WTC11 (cell line): ENCODE results near the gene ERBB4. TPM values are rescaled to one million over a fixed set of nuclear protein-coding genes. Genes with fewer than 3 reads are reported as not detected.

Experiments
- ATAC-seq: fragments of 200-7000 bp; cut with Tn5 transposase; 2 replicates; pipeline ENCODE4 v1.10.0; 2021; ENCODE audit warnings: mild to moderate bottlenecking, moderate library complexity
- CTCF ChIA-PET: fragments of 300-600 bp; sonication (Branson Sonifier 250); formaldehyde crosslinking; loops from one replicate; lab custom pipeline; 2021; ENCODE audit warnings: antibody characterized with exemption; lab: Charles Lee
- POLR2A ChIA-PET: fragments of 350-600 bp; sonication (Branson Sonifier 250); formaldehyde crosslinking; loops from one replicate; lab custom pipeline; 2021; ENCODE audit warnings: antibody characterized with exemption; lab: Charles Lee
- DNase-seq: peaks from one replicate; pipeline ENCODE4 v3.0.0; 2021; ENCODE audit warnings: low spot score
- H3K27ac Mint-ChIP-seq: 2 replicates; pipeline ENCODE4 v1.8.0; 2021; ENCODE audit warnings: mixed read lengths
- H3K27me3 Mint-ChIP-seq: 2 replicates; pipeline ENCODE4 v1.8.0; 2021; ENCODE audit warnings: low read depth, mild to moderate bottlenecking, moderate library complexity, mixed read lengths
- H3K36me3 Mint-ChIP-seq: 2 replicates; pipeline ENCODE4 v1.8.0; 2021; ENCODE audit warnings: mixed read lengths
- H3K4me1 Mint-ChIP-seq: 2 replicates; pipeline ENCODE4 v1.8.0; 2022; ENCODE audit warnings: mixed read lengths
- H3K4me3 Mint-ChIP-seq: 2 replicates; pipeline ENCODE4 v1.8.0; 2021; ENCODE audit warnings: mild to moderate bottlenecking, moderate library complexity, mixed read lengths
- H3K9me3 Mint-ChIP-seq: 2 replicates; pipeline ENCODE4 v1.8.0; 2021; ENCODE audit warnings: mixed read lengths
- FOXJ3 ChIP-seq: sonication (generic); formaldehyde crosslinking; IDR thresholded peaks from 2 replicates; pipeline ENCODE4 v1.9.0; 2021; ENCODE audit warnings: missing genetic modification reagents, mild to moderate bottlenecking, borderline replicate concordance
- JAZF1 ChIP-seq: fragments of 250-450 bp; sonication (Bioruptor Pico); IDR thresholded peaks from 2 replicates; pipeline ENCODE4 v1.9.0; 2021; ENCODE audit warnings: moderate library complexity, mild to moderate bottlenecking, inconsistent platforms
- PRRX2 ChIP-seq: fragments of 250-450 bp; sonication (Bioruptor Pico); IDR thresholded peaks from 2 replicates; pipeline ENCODE4 v1.8.0; 2021; ENCODE audit warnings: mild to moderate bottlenecking
- microRNA-seq: library from miRNA; unstranded; fragments of <30 nt; microRNA quantifications from one replicate; pipeline ENCODE4 v1.2.0, GENCODE V29; 2022; ENCODE audit warnings: borderline number of aligned reads
- total RNA-seq: library from RNA; stranded (reverse); gene quantifications from 3 replicates; pipeline ENCODE4 v1.2.3, GENCODE V29; 2021
- TF ChIP-seq, protein P1 (sequence below): sonication (generic); formaldehyde crosslinking; IDR thresholded peaks from 2 replicates; pipeline ENCODE4 v1.8.1; 2023; ENCODE audit warnings: mild to moderate bottlenecking, missing genetic modification reagents, borderline replicate concordance
- TF ChIP-seq, protein P2 (sequence below): fragments of 200-600 bp; IDR thresholded peaks from 2 replicates; pipeline ENCODE4 v1.8.0; 2022; ENCODE audit warnings: antibody characterized with exemption
- TF ChIP-seq, protein P3 (sequence below): sonication (generic); formaldehyde crosslinking; IDR thresholded peaks from 2 replicates; pipeline ENCODE4 v1.8.1; 2023; ENCODE audit warnings: mild to moderate bottlenecking, missing genetic modification reagents, moderate library complexity

Gene ERBB4
- total RNA-seq, 1 experiment from 2014 or later, result 1.6 TPM

DNA sequence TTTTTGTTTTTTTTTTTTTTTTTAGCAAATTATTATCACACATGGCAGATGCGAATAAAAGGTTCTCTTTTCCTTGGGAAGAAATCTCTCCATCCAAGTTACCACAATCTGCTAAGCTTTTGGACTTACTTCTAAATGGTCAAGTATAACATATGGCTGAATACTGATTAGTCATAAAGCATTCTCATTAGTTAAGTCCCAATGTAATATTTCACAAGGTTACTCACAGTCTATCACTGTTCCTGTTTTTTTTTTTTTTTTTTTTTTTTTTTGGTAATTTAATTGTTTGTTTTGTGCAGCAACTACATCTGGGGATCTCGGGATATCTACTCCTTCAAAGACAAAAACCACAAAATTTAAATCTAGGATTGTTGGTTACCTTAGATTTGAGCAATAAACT, 1210.5 kb downstream of the ERBB4 start:
- Mint-ChIP-seq H3K4me1 (peaks cover 32% of the 10 kb centered on the region), H3K27me3 (peaks cover 24% of the 10 kb centered on the region), H3K36me3 (no peaks in the 10 kb centered on the region), H3K27ac (no peak overlapping the region), H3K9me3 (no peaks in the 10 kb centered on the region), H3K4me3 (no peak overlapping the region)
- TF ChIP-seq JAZF1 (CRISPR knock-in tag) (no peak), FOXJ3 (CRISPR knock-in tag) (no peak), PRRX2 (no peak)
- TF ChIP-seq, protein P1, sequence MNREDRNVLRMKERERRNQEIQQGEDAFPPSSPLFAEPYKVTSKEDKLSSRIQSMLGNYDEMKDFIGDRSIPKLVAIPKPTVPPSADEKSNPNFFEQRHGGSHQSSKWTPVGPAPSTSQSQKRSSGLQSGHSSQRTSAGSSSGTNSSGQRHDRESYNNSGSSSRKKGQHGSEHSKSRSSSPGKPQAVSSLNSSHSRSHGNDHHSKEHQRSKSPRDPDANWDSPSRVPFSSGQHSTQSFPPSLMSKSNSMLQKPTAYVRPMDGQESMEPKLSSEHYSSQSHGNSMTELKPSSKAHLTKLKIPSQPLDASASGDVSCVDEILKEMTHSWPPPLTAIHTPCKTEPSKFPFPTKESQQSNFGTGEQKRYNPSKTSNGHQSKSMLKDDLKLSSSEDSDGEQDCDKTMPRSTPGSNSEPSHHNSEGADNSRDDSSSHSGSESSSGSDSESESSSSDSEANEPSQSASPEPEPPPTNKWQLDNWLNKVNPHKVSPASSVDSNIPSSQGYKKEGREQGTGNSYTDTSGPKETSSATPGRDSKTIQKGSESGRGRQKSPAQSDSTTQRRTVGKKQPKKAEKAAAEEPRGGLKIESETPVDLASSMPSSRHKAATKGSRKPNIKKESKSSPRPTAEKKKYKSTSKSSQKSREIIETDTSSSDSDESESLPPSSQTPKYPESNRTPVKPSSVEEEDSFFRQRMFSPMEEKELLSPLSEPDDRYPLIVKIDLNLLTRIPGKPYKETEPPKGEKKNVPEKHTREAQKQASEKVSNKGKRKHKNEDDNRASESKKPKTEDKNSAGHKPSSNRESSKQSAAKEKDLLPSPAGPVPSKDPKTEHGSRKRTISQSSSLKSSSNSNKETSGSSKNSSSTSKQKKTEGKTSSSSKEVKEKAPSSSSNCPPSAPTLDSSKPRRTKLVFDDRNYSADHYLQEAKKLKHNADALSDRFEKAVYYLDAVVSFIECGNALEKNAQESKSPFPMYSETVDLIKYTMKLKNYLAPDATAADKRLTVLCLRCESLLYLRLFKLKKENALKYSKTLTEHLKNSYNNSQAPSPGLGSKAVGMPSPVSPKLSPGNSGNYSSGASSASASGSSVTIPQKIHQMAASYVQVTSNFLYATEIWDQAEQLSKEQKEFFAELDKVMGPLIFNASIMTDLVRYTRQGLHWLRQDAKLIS (CRISPR knock-in tag), result no peak
- TF ChIP-seq, protein P2, sequence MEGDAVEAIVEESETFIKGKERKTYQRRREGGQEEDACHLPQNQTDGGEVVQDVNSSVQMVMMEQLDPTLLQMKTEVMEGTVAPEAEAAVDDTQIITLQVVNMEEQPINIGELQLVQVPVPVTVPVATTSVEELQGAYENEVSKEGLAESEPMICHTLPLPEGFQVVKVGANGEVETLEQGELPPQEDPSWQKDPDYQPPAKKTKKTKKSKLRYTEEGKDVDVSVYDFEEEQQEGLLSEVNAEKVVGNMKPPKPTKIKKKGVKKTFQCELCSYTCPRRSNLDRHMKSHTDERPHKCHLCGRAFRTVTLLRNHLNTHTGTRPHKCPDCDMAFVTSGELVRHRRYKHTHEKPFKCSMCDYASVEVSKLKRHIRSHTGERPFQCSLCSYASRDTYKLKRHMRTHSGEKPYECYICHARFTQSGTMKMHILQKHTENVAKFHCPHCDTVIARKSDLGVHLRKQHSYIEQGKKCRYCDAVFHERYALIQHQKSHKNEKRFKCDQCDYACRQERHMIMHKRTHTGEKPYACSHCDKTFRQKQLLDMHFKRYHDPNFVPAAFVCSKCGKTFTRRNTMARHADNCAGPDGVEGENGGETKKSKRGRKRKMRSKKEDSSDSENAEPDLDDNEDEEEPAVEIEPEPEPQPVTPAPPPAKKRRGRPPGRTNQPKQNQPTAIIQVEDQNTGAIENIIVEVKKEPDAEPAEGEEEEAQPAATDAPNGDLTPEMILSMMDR, result no peak
- TF ChIP-seq, protein P3, sequence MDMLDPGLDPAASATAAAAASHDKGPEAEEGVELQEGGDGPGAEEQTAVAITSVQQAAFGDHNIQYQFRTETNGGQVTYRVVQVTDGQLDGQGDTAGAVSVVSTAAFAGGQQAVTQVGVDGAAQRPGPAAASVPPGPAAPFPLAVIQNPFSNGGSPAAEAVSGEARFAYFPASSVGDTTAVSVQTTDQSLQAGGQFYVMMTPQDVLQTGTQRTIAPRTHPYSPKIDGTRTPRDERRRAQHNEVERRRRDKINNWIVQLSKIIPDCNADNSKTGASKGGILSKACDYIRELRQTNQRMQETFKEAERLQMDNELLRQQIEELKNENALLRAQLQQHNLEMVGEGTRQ, result no peak
- no peak for DNase-seq
- ATAC-seq, result no peak
- ChIA-PET POLR2A (no interaction called here), CTCF (interaction anchor here (0.7 kb wide), 1 partner anchor 26 kb away, joined by 3 read pairs; no protein-coding TSS in a partner anchor)

Small RNA genes within 50 kb of the gene (microRNA-seq; reads per million reads assigned to microRNA genes)
- not detected for gene MIR548F2
